Urothelium cell line (cell line): ENCODE data around the gene GOLGA6L2.

Experiments
- DNase-seq: peaks from one replicate; pipeline ENCODE4 v3.0.0; 2011; ENCODE audit warnings: low spot score, mixed read lengths
- FAIRE-seq: peaks from 2 replicates; lab custom pipeline; 2011; peaks lifted over from hg19 to GRCh38; lab: Jason Lieb, UNC

Gene GOLGA6L2, protein sequence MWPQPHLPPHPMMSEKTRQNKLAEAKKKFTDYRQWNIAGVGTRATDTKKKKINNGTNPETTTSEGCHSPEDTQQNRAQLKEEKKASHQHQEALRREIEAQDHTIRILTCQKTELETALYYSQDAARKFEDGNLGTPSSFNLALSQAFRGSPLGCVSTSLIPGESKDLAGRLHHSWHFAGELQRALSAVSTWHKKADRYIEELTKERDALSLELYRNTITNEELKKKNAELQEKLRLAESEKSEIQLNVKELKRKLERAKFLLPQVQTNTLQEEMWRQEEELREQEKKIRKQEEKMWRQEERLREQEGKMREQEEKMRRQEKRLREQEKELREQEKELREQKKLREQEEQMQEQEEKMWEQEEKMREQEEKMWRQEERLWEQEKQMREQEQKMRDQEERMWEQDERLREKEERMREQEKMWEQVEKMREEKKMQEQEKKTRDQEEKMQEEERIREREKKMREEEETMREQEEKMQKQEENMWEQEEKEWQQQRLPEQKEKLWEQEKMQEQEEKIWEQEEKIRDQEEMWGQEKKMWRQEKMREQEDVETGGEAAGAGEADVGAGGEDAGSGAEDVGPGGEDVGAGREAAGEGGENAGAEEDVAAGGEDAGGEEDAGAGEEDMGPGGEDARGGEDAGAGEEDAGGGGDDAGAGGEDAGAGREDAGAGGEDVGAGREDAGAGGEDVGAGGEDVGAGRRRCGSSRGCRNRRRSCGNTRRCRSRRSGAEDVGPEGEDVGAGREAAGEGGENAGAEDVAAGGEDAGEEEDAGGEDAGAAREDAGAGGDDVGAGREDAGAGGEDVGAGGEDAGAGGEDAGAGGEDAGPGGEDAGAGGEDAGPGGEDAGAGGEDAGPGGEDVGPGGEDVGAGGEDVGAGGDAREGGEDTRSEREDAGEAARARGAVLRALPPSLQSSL

DNA sequence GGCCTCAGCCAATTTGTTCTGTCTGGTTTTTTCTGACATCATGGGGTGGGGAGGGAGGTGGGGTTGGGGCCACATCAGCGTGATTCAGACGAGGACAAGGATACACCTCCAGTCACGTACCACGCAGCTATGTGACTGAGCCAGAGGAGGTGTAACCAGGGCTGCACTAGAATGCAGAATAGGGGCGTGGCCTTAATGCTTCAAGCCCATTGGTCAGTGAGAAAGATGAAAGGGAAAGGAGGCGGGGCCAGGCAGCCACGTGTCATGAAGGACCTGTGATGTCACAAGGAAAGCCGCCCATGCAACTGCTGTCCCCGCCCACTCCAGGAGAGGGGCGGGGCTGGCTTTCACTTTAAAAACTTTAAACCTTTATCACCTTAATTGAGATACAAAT is at the start of gene GOLGA6L2:
TSS of gene GOLGA6L2 (minus strand) at position 137 of the 394 bp plus-strand sequence. CDS start at position 75, 62 bp downstream.
- peak; percentile 30 for FAIRE-seq
- DNase-seq, result no peak

DNA sequence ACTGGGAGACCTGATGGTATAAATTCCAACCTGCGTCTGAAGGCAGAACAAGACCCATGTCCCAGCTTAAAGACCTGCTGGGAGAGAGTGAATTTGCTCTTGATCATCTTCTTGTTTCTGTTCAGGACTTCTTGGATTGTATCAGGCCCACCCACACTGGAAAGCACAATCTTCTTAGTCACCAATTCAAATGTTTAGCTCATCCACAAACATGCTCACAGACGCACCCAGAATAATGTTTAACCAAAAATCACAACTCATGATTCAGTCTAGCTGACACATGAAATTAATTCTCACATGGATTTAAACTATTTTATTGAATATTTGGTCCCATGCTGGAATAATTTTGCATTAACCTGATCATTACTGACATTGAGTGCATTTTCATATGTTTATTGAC is 37.8 kb upstream of the GOLGA6L2 start:
- DNase-seq (no peak), FAIRE-seq (no peak)

DNA sequence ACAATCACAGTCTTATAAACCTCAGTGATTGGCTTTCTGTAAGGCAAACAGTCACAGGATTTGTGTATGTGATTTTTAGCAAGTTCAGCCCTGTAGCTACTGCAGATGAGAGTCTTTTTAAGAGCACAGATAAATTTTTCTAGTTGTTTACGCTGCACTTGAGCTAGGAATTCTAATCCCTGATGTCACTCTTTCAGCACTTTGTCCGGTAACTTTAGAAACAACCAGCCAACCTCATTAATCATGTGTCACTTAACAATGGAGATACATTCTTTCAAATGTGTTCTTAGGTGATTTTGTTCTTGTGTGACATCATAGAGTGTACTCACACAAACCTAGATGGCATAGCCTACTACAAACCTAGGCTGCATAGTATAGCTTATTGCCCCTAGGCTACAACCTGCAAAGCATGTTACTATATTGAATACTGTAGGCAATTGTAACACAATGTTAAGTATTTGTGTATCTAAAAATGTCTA is 36.8 kb upstream of the GOLGA6L2 start:
- FAIRE-seq, result peak; percentile 40
- DNase-seq, result no peak

DNA sequence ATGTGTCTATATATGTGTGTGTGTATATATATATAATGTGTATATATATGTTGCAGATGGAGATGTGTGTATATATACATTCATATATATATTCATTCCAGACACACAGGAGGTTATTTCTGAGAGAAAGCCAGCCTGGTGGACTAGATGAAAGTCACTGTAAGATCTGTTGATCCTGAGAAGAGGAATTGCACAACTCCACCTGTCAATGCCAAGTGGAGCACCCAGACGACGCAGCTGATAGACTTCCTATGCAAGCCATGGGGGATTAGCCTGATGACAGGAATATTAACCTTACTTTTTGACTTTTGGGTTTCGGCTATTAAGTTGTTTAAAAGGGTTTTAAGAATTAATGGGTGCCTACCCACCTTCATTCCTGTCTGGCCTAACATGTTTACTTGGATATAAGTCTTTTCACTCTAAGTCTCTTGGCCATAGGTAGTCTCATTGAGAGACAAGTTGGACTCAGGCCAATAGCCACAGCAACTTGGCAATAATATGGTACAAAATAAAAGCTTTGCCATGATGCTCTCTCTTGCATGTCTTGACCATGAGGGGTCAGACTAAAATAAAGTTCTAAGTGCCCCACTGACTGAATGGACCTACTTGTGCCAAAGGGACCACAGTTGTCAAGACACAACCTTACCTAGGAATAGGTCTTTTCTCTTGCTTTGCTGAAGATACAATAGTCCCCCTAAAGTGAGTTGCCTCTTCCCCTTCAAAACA is 35.9 kb upstream of the GOLGA6L2 start:
- DNase-seq, result no peak
- FAIRE-seq, result no peak

DNA sequence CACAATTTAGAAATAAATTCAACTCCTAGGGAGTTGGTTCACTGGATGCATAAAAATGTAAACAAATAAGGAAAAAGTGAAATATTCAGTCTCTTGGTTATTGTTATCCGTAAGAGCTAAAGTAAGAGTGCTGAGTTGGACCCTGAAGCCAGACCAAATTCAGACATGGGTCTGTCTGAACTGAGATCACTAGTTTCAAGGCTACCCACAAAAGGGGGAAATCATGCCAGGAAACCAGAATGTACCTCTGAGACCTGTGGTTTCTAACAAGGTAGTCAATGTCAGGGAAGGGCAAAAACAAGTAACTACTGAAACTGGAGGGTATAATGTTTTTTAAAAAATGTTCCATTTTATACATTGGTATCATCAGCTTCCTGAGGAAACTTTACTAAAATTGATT is 35.2 kb upstream of the GOLGA6L2 start:
- DNase-seq (no peak), FAIRE-seq (no peak)

DNA sequence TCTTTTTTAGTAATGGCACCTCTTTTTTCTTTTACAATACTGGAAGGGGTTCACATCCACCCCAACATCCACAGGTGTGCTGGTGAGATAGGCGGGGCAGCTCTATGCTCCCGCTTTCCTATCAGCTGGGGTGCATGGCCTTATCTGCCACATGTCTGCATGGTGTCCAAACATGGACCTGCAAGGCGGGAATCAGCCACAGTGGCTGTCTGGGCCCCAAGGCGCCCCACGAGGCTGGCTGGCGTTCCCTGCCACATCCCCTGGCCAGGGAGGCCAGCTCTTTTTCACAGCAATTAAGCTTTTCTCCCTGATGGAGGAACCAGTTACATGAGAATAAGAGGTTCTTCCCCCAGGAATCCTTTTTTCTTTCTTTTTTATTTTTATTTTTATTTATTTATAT is 30.9 kb upstream of the GOLGA6L2 start:
- FAIRE-seq, result no peak

DNA sequence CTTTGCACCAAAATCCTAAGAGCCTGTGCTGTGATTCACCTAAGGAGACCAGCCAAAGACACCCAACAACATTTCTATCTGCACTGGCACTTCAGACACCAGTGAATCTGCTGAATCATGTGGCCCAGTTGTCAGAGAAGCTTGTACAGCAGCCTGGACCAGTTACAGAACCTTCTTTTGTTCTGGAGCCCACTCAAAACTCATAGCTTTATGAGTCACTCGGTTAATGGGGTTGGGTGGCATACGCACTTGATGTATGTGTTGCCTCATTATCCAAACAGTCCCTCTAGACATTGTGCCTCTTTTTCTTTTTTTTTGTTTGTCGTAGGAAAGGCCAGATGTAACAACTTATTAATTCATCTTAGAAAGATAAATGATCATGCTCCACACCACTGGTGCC is 25.6 kb upstream of the GOLGA6L2 start:
- DNase-seq, result peak; percentile 20
- FAIRE-seq, result no peak

More for the DNA sequence above, 30.9 kb upstream of the GOLGA6L2 start:
- DNase-seq, result no peak

DNA sequence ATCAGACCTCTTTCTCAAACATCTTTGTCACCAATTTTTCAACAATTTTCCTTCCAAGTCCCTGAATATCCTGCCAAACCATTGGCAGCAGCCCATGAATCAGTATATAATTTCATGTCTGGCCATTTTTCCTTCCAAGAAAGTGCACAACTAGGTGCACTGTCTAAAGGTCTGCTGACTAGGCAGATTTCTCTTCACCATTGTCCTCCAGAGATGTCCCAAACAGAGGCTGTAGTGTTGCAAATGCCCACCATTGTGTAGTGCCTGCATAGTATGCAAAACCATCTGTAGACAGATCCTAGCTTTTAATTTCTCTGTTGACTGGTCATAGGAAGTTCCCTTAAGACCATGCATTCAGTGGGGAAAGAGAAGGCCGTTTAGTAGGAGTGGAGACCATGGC is 25.0 kb upstream of the GOLGA6L2 start:
- FAIRE-seq, result no peak

DNA sequence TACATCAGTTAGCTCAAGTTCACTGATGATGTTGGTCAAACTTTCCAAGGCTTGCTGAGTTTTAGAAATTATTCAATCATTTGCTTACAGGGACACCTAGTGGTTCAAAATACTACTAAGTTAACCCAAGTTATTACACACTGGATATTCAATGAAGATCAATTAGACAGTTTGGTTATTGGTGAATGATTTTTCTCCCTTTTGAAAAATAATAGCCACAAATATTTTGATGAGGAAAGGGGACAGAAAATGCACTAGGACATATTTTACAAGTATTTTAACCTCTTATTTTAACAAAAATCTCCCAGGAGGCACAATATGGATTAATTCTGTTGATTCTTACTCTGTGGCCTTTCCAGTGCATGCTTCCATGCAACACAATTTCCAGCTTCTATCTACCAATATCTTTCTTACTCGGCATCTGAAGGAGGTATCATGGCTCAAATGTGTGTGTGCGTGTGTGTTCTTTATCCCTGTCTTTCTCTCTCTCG is 20.1 kb upstream of the GOLGA6L2 start:
- DNase-seq (peak; percentile 36), FAIRE-seq (no peak)

More for the DNA sequence above, 25.0 kb upstream of the GOLGA6L2 start:
- no peak for DNase-seq

DNA sequence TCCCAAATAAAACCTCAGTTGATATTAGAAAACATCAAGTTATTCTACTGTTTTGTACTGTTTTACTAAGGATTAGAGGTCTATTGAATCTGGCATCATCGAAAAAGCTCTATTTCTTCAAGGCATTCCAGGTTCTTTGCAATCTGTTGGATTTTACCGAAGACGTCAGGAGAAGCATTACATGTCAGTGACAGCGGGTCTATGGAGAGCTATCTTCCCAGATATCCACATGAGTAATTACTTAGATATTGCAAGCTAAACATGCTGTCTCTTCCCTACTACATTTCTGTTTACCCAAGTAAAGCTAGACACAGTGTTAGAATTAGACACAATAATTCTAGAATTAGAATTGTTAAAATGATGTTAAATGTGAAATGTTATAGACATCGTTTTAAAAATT is 10.8 kb upstream of the GOLGA6L2 start:
- DNase-seq (no peak), FAIRE-seq (no peak)

DNA sequence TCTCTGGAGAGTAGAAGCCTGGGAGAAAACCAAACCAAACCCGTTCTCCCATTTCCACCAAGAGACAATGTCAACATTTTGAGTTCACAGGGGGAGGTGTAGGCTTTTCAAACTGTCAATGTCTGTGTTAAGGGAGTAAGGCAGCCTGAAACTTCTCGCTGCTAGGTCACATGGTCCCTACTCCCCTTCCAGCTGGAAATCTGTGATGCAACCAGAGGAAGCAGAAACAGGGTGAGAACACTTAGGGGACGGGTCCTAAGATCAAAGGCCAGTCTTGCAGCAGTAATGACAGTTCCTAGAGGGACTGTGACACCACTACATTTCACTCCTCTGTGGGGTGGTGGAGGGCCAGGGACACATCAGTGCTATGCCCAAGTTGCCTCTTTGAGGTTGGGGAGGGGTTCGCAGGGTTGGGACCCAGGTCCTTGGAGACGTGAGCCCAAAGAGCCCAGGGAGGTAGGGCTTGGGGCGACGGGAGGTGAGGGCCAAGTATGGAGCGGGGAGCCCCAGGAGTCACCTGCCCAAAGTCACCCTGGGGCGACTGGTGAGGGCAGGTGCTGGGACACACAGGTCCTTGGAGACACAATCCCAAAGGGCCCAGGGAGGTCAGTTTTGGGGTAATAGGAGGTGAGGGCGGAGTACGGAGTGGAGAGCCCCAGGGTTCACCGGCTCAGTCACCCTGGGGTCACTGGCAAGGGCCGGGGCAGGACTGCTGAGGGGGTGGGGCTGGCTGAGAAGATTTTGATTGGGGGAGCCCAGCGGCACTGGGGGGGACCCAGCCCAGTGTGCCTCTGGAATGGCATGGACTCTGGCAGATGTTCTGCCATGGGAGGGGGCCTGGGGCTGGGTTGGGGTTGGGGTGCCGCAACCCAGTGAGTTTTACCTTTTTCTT is 582 bp downstream of the GOLGA6L2 start:
- DNase-seq (no peak), FAIRE-seq (no peak)

DNA sequence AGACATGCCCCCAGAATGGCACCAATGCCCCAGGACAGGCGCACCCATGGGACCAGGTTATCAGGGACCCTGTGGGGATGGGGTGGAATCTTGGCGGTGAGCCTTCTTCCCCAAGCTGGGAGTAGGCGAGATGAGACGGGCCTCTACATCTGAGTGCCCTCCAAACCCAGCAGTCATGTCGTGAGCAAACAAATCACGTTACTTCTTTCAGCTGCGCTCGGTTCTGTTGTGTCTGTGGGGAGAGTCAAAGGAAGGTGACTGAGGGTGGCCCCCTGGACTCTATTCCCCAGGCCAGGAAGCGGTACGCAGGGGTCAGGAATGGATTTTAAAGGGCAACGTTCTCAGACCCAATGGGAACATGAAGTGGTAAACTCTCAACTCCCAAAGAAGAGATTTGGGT is 2.8 kb downstream of the GOLGA6L2 start:
- no peak for FAIRE-seq
- DNase-seq, result no peak

DNA sequence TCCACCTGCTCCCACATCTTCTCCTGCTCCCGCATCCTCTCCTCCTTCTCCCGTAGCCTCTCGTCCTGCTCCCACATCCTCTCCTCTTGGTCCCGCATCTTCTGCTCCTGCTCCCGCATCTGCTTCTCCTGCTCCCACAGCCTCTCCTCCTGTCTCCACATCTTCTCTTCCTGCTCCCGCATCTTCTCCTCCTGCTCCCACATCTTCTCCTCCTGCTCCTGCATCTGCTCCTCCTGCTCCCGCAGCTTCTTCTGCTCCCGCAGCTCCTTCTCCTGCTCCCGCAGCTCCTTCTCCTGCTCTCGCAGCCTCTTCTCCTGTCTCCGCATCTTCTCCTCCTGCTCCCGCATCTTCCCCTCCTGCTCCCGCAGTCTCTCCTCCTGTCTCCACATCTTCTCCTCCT is 5.8 kb downstream of the GOLGA6L2 start:
- DNase-seq (no peak), FAIRE-seq (no peak)

DNA sequence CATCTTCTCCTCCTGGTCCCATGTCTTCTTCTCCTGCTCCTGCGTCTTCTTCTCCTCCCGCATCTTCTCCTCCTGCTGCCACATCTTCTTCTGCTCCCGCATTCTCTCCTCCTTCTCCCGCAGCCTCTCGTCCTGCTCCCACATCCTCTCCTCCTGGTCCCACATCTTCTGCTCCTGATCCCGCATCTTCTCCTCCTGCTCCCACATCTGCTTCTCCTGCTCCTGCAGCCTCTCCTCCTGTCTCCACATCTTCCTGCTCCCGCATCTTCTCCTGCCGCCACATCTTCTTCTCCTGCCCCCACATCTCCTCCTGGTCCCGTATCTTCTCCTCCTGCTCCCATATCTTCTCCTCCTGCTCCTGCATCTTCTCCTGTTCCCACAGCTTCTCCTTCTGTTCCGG is 6.4 kb downstream of the GOLGA6L2 start:
- DNase-seq, result no peak
- peak; percentile 27 for FAIRE-seq

DNA sequence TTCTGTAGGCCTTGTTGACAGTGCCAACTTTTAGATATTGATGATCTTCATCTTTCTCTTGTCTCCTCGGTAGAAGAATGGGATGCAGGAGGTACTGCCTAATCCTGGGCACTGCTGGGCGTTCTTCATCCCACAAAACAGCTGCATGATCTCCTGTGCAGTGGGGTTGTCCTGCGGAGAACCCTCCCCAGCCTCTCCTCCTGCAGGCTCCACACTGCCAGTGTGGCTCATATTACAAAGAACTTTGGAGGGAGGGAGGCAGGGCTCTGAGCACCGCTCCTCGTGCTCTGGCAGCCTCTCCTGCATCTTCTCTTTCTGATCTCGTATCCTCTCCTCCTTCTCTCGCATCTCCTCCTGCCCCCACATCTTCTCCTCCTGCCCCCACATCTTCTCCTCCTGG is 7.5 kb downstream of the GOLGA6L2 start:
- no peak for DNase-seq
- no peak for FAIRE-seq

DNA sequence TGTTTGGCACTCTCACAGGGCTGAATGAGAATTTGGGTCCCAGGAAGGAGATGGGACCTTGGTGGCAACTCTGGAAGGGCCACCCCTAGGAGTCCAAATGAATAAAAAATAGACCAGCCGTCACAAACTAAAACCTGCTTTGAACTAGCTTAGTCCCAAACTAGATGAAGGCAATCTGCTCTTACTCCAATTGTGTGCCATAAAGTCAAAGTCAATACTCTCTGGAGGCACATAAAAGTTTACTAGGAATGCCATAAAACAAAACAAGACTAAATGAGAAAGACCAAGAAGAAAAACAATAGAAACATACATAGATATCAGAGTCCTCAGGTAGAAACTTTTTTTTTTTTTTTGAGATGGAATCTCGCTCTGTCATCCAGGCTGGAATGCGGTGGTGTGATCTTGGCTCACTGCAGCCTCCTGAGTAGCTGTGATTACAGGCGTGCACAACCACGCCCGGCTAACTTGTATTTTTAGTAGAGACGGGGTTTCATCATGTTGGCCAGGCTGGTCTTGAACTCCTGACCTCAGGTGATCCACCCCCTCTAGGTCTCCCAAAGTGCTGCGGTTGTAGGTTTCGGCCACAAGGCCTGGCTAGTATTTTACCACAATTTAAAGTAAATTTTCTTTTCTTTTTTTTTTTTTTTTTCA is 8.1 kb downstream of the GOLGA6L2 start:
- DNase-seq, result no peak
- no peak for FAIRE-seq

DNA sequence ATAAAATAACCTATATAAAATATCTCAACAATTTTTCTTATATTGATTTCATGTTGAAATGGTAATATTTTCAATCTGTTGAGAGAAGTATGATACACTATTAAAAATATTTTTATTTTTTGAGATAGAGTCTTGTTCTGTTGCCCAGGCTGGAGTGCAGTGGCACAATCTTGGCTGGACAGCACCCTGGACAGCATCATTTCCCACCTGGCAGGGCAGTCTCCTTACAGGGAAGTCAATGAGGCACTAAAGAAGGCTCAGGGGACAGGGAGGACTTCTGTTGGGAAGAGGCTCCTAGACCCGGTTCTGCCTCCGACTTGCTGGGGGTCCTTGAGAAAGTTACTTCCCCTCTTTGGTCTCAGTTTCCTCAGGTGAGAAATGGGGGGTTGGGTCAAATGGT is 9.4 kb downstream of the GOLGA6L2 start:
- DNase-seq (no peak), FAIRE-seq (no peak)

DNA sequence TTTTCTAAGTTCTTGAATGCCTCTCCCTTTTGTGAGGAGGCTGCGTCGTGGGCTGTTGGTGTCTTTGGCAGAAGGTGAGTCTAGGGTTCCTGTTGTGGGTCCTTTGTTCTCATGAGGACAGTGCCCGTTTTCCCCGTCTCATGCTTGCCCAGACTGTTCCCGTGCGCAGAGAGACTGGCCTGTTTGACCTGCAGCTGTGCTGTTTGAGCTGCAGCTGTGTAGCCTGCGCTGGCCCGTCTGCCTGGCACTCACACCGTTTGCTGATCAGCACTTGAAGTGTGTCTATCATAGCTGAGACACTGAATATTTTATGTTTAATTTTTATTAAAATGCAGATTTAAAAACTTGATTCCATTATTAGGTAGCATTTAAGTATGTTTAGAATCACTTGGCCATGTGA is 9.9 kb downstream of the GOLGA6L2 start:
- DNase-seq (no peak), FAIRE-seq (no peak)

DNA sequence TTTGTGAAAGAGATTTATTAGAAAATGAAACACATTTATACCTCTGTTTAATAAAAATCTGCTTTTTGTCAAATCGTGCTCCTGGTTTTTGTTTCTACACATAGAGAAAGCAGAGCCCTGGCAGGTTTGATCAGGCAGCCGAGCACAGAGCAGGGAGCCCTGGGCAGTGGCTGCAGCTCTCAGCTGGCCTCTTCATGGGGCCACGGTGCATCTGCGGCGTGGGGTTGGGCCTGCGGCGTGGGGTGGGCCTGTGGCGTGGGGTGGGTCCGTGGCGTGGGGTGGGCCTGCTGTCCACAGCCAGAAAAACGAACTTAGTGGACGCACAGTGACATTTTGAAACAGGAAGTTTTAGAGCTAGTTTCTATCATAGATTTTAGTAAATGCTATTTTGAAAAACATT is 10.6 kb downstream of the GOLGA6L2 start:
- DNase-seq (no peak), FAIRE-seq (no peak)
